GM03348 (cell line): ENCODE data around the gene UNC119B.

ENCODE experiments used
- DNase-seq: peaks from one replicate; pipeline ENCODE4 v3.0.0; 2012; ENCODE audit warnings: low spot score

UNC119B gene

DNA sequence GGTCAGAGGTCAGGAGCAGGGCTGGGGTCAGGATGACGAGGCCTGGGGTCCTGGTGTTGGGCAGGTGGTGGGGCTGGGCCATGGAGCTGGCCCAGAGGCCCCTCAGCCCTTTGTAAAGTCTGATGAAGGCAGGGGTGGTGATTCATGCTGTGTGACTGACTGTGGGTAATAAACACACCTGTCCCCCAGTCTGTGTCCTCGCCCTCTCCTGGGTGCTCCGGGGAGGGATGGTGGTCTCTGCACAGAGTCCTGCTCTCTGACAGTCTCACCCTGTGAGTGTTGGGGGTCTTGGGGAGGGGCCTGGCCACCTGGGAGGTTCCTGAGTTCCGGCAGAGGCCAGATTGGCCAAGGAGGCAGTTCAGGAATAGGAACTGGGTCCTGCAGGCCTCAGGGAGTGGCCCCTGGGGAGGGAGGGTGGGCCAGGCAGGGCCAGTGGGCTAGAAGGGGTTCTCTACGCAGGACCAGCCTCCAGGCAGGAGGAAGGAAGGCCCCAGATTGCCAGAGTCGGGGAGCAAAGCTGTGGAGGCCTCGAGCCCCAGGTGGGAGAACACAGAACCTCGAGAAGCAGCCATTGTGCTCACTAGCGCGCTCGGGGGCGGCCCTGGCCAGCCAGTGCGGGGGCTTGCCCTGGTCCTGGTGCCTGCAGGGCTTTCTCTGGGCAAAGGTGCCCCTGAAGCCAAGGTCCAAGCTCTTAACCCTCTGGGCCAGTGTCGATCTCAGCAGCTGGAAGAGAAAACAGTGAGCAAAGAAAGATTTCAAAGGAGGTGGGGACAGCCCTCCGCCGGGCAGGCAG is 29.8 kb downstream of the UNC119B start:
- no peak for DNase-seq

DNA sequence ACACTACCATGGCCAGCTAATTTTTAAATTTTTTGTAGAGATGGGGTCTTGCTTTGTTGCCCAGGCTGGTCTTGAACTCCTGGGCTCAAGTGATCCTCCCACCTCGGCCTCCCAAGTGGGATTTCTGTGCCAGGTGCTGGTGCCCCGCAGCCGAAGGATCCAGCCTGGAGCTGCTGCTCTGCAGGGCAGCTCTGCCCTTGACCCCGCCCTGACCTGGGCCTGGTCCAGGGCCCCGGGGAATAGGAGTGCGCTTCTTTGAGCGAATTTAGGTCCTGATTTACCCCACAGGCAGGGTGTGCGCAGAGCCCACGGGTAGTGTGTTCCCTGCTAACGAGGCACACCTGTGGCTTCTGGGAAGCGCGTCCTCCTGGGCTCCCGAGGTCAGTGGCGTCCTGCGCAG is 30.6 kb downstream of the UNC119B start:
- DNase-seq, result no peak

DNA sequence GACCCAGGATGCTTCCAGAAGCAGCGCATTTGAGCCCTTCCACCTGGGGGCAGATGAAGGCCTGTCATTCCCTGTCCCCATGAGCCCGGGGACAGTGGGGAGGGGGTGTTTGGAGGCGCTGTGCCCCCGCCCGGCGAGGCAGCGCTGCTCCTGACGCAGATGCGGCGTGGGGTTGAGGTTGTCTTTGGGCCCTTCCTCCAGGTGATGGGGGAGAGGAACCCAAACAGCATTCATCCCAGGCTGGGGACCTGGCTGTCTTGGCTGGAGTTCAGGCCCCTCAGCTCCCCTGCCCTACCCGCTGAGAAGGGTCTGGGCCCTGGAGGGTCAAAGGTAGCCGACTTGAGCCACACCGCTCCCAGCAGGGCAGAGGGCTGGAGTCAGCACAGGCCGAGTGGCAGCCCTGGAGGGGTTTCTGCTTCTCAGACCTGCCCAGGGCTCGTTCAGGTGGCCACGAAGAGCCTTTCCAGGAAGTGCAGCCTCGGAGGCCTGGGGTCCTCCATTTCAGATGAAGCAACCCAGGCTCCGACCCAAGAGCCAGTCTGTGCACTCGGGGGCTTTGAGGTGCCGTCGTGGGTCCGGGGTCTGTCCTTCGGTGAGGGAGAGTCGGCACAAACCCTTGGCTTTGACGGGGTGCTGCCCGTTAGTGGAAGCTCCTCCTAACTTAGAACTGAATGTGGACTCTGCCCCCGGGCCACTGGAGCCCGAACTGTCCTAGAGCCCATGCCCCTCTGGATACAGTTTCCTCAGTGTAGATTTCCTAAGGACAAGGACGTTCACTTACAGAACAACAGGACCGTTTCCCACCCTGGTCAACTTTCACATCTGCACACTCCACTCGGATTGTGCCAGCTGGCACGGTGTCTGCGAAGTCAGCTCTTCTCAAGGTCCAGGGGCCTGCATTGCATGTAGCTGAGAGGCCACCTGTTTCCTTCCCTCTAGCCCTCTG is 31.5 kb downstream of the UNC119B start:
- no peak for DNase-seq

DNA sequence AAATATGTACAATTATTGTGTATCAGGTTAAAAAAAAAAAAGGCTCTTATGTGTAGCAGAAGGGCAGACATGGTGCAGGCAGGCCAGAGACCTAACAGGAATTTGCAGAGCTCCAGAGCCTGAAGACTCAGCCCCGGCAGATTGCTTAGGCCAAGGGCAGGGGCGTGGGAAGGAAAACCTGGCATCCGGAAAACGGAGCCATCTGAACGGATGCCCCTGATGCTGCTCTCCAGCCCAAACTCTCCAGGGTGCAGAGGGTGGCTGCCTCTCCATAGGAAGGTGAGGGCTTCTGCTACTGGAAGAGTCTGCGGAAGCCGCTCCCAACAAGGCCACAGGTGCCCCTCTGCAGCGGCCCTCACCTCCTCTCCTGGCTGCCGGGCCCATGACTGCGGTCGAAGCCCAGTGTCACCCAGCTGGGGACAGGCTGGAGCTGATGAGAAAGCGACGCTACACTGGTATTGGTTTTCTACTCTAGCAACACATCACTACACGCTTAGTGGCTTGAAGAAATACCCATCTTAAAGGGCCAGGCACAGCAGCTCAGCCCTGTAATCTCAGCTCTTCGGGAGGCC is 34.8 kb downstream of the UNC119B start:
- DNase-seq, result no peak

DNA sequence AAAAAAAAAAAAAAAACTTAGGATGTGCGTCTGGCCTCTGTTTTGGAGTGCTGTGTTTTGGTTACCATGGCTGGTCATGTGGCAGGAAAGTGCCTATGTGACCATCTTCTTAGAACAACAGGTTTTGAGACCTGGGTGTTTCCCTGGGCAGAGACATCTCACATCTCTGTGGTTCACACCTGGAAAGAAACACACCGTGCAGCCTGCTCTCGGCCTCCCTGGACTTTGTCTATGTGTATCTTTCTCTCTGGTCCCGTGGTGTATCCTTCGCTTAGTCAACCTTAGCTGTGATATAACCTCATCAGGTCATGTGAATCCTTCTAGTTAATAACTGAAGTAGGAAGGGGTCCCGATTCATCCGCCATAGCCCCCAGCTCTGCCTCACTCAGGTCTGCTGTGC is 38.0 kb downstream of the UNC119B start:
- no peak for DNase-seq

DNA sequence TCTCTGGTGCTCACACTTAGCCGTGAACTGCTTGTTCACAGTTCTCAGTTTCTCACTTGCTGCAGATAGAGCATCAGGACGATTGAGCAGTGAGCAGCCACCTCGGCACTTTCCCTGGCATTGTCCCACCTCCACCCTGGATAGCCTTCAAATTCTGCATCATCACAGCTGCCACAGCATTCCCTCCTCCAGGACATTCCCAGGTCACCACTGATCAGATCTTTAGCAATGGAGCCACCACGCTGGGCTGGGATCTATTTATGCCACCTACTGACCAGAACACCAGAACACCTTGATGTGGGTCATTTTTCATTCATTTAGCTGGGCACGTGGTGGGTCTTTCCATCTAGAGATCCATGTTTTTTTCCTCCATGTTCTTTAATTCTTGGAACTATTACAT is 39.0 kb downstream of the UNC119B start:
- no peak for DNase-seq

DNA sequence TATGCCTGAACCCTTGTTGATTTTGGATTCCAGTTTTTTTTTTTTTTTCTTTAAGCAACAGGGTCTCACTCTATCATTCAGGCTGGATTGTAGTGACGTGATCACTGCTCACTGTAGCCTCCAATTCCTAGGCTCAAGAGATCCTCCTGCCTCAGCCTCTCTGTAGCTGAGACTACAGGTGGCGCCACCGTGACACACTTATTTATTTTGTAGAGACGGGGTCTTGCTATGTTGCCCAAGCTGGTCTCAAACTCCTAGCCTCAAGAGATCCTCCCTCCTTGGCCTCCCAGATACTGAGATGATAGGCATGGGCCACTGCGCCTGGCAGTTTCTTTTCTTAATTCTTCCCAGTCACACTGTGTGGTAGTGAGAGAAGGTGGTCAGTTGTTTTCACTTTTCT is 40.5 kb downstream of the UNC119B start:
- DNase-seq, result no peak

DNA sequence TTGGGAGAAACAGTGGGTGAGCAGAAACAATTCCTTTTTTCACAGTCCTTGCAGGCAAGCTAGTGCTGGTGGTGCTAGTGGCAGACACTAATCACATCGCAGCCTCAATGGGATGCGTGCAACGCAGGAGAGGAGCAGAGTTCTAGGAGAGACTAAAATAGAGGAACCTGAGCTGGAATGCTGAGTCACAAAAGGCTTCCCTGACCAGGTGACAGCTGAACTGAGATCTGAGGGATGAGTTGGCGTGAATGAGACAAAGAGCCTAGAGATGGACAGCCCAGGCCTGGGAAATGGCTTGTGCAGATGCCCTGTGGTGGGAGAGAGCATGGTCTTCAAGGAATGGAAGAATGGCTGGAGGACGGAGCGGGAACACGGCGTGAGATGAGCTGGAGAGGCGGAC is 41.1 kb downstream of the UNC119B start:
- DNase-seq, result no peak

DNA sequence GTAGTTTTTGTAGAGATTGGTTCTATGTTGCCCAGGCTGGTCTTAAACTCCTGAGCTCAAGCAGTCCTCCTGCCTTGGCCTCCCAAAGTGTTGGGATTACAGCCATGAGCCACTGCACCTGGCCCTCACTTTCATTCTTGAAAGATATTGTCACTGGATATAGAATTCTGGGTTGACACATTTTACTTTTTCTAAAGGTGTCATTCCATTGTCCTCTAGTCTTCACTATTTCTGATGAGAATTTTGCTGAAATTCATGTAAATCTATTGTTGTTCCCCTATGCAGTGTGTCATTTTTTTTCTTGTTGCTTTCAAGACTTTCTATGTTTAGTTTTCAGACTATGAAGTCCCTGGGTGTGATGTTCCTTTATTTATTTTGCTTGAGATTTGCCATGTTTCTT is 44.5 kb downstream of the UNC119B start:
- no peak for DNase-seq

DNA sequence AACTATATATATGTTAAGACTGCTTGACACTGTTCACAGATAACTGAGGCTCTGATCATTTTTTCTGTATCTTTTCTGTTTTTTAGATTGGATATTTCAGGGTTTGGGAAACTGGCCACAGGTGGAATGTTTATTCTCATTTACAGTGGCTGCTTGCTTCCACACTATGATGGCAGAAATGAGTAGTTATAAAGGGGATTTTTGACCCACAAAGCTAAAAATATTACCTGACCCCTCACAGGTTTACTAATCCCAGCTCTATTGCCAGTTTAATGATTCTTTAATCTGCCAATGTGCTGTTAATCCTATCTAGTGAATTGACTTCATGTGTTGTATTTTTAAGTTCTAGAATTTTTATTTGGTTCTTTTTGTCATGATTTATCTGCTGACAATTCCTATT is 45.0 kb downstream of the UNC119B start:
- DNase-seq, result no peak

DNA sequence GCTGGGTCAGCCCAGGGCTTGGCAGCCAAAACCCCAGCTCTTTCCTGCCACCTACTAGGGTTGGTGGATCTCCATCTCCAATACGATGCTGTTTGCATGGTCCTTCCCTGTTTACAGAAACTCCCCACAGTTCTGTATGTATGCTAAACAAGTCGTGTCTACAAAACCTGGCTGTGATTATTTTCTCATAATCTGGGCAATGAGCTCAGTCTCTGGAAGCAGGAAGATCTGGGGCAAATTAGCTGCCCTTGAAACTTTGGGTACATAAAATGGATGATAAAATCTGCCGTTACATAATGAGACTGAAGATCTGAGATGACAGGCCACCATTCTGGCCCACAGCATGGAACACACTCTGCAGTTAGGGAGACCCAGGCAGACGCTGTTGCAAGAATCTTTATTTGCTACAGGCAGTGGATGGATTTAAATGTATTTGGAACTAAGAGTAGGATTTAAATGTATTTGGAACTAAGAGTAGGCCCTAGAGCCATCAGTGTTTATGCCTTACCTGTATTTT is 47.0 kb downstream of the UNC119B start:
- no peak for DNase-seq

DNA sequence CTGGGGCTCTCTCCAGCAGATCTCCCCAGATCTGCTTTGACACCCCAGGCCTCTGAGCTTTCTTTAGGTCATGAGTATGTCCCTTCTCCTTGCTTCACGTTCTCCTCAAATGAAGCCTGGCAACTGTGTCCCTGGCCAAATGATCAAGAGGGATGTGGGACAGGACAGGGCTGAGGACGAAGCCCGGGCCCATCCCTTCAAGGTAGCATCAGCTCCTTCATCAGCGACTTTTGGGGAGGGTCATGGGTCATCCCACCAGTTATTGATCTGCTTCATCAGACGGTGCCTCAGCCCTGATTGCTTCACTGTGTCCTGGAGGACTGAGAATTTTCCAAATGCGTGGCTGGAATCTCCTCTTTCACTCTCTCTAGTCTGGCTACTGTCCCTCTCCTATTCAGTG is 47.7 kb downstream of the UNC119B start:
- DNase-seq, result no peak

DNA sequence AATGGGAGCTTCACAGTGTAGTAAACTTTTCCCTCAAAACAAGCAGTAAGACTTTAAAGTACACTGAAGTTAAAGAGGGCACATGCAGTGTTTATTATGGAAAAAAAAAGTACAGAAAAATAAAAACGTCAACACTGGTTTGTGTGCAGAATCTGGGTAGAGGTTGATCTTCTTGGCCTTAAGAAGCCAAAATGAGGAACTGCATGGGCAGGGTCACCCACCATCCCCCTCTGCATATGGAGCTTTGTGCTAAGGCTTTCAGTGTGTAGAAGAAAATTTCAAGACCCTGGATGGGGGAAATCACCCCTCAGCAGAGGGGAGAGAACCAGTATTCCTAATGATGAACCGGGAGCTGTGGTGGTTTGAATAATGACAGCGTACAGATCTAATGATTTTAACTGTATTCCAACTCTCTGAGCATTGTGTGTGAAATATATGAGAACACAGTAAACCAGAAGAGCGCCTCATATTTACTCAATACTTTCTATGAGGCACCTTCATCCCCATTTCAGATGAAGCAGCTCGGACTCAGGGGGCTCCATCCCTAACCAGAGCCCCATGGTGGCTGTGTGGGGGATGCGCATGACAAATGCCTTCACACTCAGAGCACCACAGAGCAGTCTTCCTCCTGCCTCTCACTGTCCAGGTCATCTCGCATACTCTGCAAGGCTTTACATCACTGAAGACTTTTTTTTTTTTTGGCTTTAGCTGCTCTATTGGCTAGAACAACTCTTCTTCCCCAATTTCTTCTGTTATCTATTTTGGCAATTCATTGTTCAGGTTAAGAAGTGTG is 48.7 kb downstream of the UNC119B start:
- no peak for DNase-seq

DNA sequence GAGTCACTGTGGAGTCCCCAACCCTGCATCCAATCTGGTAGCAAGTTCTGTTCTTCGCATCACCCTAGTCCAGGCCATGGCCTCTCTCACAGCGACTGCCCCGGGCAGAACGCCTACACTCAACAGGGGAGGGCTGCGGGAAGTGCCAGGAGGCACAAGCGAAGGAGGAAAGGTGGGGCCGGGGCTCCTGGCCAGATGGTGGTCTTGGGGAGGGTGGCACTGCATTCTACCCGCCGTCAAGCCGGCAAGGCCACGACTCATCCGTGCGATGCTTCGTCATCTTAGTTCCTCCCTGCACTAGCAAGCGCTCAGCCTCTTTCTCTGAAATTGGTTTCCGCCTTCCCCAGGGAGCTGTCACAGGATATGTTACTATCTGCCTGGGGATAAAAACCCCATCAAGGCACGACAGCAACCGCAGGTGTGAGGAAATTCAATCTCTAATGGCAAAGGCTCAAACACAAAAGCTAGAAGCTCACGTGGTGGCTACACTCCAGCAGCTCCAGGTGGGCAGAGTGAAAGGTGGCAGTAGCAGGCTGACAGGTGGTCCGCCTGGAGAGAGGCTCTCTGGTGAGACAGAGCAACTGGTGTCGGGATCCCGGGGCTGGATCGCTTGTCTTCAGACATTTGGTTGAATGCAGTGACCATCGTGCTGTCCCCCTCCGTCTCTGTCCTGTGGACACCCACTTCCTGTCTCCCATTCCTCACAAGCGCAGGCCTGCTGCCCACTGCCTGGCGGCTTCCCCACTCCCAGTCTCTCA is 49.5 kb downstream of the UNC119B start:
- DNase-seq, result no peak

DNA sequence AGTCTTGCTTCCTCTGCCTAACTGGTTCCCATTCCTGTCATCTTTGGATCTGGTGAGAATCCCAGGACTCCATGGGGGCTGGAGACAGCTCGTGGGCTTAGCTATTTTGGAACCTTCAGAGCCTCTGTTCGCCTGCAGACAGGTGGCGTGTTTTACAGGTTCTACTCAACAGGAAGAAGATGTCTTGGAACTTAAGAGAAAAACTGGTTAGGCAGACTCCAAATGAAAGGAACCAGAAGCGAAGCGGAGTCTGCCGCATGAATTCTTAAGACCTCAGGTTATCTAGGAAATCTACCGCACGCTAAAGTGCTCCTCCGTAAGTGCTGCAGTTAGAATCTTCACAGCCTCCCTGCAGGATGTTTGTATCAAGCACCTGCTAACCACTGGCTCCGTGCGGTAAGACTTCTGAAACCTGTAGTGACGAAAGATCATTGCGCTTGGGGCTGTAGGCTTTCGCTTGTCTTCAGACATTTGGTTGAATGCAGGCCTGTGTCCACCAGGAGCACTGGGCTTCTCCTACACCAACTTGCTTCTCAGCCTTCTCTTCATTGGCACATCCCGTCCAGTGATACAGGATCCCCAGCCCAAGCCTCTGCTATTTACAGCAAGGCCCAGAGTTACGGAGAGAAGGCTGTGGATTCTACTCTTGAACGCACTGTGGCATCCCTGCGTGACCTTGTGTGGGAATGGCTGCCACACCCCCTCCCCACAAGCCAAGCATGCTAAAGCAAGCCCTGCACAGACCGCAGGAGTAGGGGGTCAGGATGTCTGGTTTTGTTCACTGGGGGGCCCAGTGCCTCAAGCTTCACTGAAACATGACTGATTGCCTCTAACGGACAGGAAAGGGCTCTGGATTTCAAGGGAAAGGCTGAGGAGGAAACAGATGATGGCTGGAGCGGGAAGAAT is 50.3 kb downstream of the UNC119B start:
- no peak for DNase-seq

DNA sequence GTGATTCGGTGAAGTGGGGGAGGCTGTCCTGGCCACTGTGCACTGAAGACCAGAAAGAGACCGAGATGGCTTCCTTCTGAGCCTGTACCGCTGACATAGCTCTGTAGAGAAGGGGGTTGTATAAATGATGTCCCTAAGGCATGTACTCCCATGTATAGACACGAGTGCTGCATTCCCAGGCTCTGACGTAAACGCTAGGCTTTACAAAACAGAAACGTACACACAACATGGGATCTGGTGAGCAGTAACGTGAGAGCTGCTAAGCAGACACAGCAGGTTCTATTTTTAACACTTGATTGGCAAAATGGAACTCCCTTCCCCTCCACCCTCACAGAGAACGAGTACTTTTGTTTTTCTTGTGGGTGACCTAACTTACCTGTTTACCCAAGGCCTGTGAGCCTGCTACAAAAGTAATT is 51.3 kb downstream of the UNC119B start:
- no peak for DNase-seq

DNA sequence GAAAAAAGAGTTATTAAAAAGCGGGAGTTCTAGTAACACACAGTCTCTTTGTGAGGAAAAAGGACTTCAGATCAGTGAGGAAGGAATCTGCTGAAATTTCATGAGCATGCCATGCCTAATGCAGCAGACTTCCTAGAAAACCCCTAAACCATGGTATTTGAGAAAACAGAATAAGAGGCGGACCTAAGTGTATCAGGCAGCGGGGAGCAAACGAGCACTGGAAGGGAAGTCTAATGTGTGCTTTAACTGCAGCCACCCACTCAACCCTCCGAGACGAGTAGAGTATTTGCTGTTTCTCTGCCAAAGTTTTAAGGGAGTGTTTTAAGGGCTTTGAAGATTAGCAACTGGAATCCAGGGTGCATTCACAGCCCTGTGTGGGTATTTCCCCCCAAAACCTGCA is 51.8 kb downstream of the UNC119B start:
- no peak for DNase-seq

DNA sequence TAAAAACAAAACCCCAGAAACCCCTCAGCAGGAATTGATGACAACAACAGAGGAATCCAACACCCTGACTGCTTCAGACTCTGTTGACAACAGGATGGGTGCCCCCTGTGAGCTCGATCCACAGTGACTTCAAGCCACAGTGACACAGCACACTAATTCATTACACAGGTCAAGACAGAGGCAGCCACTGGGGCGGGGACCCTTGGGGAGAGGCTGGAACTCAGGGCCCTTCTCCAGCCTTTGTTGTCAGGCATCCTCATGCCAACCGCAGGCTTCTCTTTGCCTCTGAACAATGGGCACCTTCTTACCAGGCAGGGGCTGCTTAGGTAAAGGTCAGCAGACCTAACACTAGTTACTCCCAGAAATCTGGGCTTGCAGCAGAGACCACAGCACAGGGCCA is 53.0 kb downstream of the UNC119B start:
- no peak for DNase-seq

DNA sequence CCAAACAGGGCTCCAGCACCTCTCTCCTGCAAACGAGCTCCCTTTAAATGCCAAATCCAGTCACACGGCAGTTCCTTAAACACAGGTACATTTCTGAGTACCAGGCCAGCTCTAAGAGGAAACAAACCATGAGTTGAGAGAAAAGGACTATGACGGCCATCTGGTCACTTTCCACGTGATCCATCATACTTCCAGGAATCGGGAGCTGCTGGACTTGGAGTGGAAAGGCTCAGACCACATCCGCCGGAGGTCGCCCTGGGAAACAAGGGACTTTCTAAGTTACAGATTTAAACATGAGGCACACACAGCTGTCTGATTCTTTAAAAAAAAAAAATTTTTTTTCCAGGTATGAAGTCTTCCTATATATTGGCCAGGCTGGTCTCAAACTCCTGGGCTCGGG is 54.6 kb downstream of the UNC119B start:
- DNase-seq, result no peak

DNA sequence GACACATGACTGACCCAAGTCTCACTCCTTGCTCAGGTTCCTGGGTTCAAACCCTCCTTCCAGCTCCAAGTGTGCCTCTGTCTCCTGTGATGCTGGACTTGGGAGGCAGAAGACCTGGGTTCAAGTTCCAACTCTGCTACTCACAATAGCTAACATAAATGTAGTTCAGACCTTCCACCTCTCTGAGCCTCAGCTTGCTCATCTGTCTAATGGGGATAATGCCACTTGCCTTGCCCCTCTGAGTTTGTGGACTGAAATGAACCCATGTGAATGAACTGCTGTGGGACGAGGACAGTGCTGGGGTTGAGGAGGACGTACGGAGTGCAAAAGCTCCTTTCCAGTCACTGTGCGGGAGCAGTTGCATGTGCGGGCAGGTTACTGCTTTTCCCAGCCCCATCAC is 56.3 kb downstream of the UNC119B start:
- DNase-seq, result no peak
